Renal cortical epithelial cell (primary cell): ENCODE data around the gene B2M. TPM values are rescaled to one million over a fixed set of nuclear protein-coding genes. Genes with fewer than 3 reads are reported as not detected.
"Not testable (repeated sequence)": the region's sequence is repeated elsewhere in the genome, so short reads cannot be mapped to it uniquely, and the experiment has no call there.

Experiments
- DNase-seq: peaks from one replicate; pipeline ENCODE4 v3.0.0-alpha.2; 2011; ENCODE audit warnings: low read depth
- total RNA-seq: library from RNA; depleted of rRNA; stranded (reverse); fragments of >200 nt; gene quantifications from 2 replicates; pipeline ENCODE4 v1.2.3, GENCODE V29; 2014

B2M gene
- total RNA-seq: 2,364 and 3,472 TPM in 2 replicates

DNA sequence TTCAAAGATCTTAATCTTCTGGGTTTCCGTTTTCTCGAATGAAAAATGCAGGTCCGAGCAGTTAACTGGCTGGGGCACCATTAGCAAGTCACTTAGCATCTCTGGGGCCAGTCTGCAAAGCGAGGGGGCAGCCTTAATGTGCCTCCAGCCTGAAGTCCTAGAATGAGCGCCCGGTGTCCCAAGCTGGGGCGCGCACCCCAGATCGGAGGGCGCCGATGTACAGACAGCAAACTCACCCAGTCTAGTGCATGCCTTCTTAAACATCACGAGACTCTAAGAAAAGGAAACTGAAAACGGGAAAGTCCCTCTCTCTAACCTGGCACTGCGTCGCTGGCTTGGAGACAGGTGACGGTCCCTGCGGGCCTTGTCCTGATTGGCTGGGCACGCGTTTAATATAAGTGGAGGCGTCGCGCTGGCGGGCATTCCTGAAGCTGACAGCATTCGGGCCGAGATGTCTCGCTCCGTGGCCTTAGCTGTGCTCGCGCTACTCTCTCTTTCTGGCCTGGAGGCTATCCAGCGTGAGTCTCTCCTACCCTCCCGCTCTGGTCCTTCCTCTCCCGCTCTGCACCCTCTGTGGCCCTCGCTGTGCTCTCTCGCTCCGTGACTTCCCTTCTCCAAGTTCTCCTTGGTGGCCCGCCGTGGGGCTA lies at the start of gene B2M, which contains the start of gene PATL2:
TSS of gene B2M (plus strand) at position 422 of the 647 bp plus-strand sequence. CDS start at position 452, 30 bp downstream.
TSS of gene PATL2 (minus strand) at position 228 of the 647 bp plus-strand sequence. CDS start 34,833 bp downstream, outside the sequence.
- peak; percentile 93 for DNase-seq

- DNase-seq: no peak
Measured at GRCh38 chr15:44661576-44661975, 49.7 kb upstream of the B2M start.

DNA sequence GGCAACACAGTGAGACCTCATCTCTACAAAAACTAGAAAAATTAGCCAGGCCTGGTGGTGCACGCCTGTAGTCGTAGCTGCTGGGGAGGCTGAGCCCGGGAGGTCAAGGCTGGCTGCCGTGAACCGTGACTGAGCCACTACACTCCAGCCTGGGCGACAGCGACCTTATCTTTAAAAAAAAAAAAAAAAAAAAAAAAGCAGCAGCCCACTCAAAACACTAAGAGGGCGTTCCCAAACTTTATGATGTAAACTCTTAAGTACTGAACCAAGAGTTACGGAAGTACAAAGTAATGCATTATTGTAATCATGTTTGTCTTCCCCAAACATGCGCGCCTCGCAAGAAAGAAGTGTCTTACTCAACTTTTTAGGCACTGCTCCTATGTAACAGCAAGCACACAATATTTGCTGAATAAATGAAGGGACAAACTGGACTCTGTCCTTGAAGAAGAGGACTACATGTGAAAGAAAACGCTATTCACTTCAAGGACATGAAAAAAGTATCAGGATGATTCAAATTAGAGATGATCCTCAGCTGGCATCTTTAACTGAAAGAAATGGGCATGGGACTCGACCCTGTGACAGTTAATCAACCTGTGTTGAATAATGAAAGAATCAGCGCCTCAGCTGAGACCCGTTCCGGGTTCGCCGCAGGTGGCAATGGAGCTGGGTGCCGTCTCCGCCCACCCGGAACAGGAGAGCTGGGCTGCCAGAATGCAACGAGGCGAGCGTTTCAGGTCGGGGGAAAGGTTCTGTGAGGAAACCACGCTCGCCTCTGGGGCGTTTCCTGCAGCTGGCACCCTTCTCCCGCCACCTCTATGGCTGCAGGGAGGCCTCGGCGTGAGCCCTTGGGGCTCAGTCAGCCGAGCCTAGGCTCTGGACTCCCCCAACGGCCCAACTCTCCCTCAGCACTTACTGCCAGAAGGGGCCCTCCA lies 48.6 kb upstream of the B2M start:
- DNase-seq: peak; percentile 63

GRCh38 chr15:44663410-44664308 lies 47.7 kb upstream of the B2M start, which contains the start of gene SPG11:
Gene SPG11 (minus strand): TSS chr15:44663662. CDS start chr15:44663647, 15 bp downstream.
- peak; percentile 95 for DNase-seq

- DNase-seq: no peak
Measured at GRCh38 chr15:44666210-44667038, 44.9 kb upstream of the B2M start.

- no peak for DNase-seq
Measured at GRCh38 chr15:44667039-44667360, 44.3 kb upstream of the B2M start.

GRCh38 chr15:44668921-44669320 lies 42.4 kb upstream of the B2M start:
- DNase-seq: no peak

GRCh38 chr15:44670087-44670950 lies 41.0 kb upstream of the B2M start:
- DNase-seq: no peak

GRCh38 chr15:44673639-44674038 lies 37.7 kb upstream of the B2M start:
- no peak for DNase-seq

DNA sequence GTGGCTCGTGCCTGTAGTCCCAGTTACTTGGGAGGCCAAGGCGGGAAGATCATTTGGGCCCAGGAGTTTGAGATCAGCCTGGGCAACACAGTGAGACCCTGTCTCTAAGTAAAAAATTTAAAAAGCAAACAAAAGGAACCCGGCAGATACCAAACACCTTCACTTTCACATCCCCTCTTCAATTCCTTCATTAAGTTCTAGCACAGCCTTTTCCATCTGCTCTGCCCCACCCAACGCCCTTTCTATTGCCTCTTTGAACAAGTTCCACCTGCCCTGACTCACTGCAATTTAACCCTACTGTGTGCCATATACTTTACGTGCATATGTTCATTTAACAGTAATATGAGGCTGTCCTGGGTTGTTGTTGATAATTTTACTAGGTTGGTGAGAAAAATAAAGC lies 35.4 kb upstream of the B2M start:
- DNase-seq: no peak

- peak; percentile 2 for DNase-seq
Measured at GRCh38 chr15:44676676-44677075, 34.6 kb upstream of the B2M start.

DNA sequence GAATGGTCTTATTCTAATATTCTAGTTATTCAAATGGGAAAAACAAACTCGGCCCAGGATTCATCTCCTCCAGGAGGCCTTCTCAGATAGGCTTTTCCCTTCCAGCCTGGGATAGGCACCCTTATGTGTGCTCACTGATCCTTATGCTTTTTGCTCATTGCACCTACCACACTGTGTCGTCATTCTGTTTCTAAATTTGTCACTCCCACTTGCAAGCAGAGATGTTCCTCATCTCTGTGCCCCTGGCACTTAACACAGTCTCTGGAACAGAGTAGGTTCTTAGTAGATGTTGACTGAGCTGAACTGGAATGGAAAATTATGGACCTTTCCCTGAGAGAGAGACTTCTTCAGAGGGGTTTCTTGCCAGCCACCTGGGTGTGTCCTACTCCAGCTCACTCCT lies 29.1 kb upstream of the B2M start:
- DNase-seq: no peak

DNA sequence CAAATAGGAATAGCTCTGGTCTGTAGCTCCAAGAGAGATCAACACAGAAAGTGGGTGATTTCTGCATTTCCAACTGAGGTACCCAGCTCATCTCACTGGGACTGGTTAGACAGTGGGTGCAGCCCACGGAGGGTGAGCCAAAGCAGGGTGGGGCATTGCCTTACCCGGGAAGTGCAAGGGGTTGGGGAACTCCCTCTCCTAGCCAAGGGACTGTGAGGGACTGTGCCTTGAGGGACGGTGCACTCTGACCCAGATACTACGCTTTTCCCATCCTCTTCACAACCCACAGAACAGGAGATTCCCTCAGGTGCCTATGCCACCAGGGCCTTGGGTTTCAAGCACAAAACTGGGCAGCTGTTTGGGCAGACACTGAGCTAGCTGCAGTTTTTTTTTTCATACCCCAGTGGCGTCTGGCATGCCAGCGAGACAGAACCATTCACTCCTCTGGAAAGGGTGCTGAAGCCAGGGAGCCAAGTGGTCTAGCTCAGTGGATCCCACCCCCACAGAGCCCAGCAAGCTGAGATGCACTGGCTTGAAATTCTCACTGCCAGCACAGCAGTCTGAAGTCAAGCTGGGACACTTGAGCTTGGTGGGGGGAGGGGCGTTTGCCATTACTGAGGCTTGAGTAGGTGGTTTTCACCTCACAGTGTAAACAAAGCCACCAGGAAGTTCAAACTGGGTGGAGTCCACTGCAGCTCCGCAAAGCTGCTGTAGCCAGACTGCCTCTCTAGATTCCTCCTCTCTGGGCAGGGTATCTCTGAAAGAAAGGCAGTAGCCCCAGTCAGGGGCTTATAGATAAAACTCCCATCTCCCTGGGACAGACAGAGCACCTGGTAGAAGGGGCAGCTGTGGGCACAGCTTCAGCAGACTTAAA lies 28.3 kb upstream of the B2M start:
- peak; percentile 75 for DNase-seq

- DNase-seq: not testable (repeated sequence)
Measured at GRCh38 chr15:44689318-44689717, 22.0 kb upstream of the B2M start.

DNA sequence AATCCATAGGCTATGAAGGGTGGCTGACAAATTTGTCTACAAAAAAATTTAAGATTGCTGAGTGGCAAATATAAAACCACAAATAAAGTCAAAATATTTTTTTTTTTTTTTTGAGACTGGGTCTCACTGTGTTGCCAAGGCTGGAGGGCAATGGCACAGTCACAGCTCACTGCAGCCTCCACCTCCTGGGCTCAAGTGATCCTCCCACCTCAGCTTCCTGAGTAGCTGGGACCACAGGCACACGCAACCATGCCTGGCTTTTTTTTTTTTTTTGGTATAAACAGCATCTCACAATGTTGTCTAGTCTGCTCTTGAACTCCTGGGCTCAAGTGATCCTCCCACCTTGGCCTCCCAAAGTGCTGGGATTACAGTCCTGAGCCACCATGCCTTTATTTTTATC lies 21.1 kb upstream of the B2M start:
- not testable (repeated sequence) for DNase-seq

DNA sequence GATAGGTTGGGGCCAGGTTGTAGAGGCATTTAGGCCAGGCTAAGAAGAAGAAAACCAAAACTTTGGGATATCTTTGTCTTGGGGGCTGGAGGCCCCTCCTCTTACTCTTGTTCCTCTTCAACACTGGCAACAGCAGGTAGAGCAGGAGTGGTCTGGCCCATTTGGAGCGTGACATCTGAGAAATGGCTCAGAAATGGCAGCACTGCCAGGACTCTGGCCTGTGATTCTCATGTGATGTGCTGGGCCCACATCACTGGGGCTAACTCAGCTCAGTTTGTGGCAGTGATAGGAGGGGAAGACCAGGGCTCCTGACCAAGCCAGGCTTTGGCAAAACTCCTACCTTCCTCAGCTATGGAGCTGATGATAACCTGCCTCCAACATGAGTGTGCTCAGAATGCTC lies 18.7 kb upstream of the B2M start:
- DNase-seq: no peak

DNA sequence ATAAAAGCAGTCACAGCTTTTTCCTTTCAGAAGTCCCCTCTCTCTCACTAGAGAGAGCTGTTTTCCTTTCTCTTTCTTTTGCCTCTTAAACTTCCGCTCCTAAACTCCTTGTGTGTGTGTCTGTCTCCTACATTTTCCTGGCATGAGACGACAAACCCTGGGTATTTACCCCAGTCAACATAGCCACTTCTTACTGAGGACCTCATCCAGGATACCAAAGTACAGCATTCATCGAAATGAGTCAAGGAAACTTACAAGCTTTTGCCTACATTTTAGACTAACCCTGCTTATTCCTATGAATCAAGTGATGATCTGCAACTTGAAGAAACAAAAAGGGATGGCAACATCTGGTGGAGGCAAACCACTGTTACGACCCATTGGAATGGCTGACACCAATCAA lies 16.9 kb upstream of the B2M start:
- DNase-seq: no peak

GRCh38 chr15:44695294-44695693 lies 16.0 kb upstream of the B2M start:
- no peak for DNase-seq

GRCh38 chr15:44697014-44697413 lies 14.3 kb upstream of the B2M start:
- DNase-seq: no peak
